ENCODE results near the gene GOSR1.
"Not testable (repeated sequence)": the region's sequence is repeated elsewhere in the genome, so short reads cannot be mapped to it uniquely, and the experiment has no call there.

Gene GOSR1

GRCh38 chr17:30506481-30506880, 29.3 kb downstream of the GOSR1 start:
- DNase-seq: no peak

DNA sequence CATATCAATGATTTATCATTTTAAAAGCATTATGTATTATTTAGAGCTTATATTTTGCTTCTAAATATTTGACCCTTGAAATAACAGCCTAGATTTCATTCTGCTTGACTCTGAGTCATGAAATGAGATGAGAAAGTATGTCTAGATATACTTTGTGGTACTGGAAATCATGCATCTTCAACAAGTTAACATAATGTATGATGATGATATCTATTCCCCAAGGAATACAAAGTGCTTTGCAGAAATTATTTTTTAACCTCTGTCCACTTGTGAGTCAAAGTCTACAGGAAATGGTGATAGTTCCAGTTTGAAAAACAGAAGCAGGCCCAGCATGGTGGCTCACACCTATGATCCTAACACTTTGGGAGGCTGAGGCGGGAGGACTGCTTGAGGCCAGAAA, 36.1 kb downstream of the GOSR1 start:
- DNase-seq: no peak

- no peak for DNase-seq
Observed at GRCh38 chr17:30514895-30515596, 37.8 kb downstream of the GOSR1 start.

GRCh38 chr17:30517786-30518185, 40.6 kb downstream of the GOSR1 start:
- no peak for DNase-seq

DNA sequence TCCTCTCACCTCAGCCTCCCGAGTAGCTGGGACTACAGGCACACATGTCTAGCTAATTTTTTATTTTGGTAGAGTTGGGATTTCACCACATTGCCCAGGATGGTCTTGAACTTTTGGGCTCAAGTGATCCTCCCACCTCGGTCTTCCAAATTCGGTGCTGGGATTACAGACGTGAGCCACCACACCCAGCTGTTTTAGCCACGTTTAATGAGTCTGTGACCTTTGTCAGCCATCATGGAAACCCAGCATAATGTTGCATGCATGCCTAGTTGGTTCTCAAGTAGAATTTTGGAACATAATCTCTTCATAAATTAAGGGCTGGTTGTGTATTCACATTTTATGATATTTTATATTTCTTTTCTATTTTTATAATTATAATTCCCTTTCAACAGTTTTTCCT, 42.0 kb downstream of the GOSR1 start:
- no peak for DNase-seq

GRCh38 chr17:30519707-30520106, 42.5 kb downstream of the GOSR1 start:
- DNase-seq: no peak

GRCh38 chr17:30520436-30520835, 43.2 kb downstream of the GOSR1 start:
- no peak for DNase-seq

- DNase-seq: no peak
Observed at GRCh38 chr17:30520882-30521281, 43.7 kb downstream of the GOSR1 start.

DNA sequence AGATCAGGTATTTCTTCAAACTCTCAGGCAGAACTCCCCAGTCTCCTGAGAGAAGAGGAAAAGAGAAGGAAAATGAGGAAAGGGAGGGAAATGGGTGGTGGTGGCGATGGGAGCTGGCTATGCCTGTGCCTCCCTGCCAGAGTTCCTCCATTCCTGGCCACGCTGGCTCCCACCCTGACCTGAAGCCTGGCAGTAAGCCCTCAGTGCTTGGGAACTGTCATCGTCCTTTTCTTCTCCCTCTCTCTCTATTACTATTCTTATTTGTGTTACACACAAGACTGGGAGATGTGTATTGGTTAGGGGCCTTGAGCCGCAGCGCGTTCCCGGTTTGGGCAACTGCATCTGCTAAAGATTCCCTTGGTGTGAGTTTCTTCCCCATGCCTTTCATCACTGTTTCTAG, 44.6 kb downstream of the GOSR1 start:
- DNase-seq: no peak

- not testable (repeated sequence) for DNase-seq
Observed at GRCh38 chr17:30523236-30523635, 46.0 kb downstream of the GOSR1 start.

GRCh38 chr17:30524847-30525246, 47.6 kb downstream of the GOSR1 start:
- no peak for DNase-seq

- DNase-seq: no peak
Observed at GRCh38 chr17:30526401-30526800, 49.2 kb downstream of the GOSR1 start.

GRCh38 chr17:30528701-30529100, 51.5 kb downstream of the GOSR1 start:
- DNase-seq: not testable (repeated sequence)

- DNase-seq: no peak
Observed at GRCh38 chr17:30530346-30531025, 53.3 kb downstream of the GOSR1 start.

- DNase-seq: no peak
Observed at GRCh38 chr17:30532871-30533270, 55.7 kb downstream of the GOSR1 start.

DNA sequence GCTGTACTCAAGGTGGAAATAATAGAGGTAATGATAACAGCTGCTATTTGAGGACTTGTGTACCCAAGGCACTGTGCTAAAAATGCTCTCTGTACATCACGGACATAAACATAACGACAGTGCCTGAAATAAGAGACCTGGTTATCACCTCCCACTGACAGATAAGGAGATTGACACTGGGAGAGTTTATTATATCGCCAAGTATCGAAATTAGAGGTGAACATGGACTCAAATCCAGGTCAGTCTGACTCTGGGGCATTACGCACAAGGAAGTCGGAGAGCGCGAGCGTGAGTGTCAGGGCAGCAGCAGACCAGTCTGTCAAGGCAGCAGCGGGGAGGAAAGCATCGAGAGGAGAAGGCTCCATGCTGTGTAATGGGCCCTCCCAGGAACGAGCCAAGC, 57.1 kb downstream of the GOSR1 start:
- DNase-seq: no peak

DNA sequence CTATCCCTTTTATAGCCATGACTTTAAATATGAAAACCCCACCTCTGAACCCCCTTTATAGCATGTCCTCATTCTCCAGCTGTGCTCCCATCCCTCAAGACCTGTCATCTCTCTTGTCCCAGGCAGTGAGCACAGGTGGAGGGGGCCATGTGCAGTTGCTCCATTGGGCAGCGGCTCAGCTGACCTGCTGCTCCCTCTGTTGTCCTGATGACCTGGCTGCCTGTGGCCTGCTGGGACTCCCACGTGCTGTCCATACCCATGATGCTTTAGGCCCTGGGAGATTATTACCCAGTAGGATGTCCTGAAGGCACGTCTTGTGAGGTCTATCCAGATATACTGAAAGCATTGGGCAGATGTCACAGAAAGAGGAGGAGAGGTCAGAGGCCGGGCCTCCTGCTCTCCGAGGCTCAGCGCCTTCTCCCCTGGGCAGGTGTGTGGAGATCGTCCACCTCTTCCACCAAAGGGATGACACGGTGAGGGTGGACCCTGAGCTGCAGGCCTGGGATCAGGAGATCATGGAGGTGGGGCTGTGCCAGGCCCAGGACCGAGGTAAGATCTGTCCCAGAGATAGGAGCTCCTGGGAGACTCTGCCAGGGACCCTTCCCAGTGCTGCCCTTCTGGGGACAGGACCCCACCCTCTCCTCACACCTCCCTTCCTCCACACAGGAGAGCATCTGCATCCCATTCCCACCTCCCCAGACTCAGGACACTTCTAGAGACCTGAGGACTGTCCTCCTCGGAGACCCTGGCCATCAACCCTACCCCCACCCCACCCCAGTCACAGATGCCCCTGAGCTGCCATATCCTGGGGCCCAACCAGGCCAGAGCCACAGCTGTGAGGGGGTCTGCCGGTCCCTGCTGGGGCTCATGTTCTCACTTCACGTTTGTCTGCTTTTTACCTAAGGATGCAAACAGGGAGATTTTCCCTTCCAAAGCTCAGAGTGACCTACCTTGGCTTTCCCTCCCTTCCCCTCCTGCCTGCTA, 58.0 kb downstream of the GOSR1 start:
- DNase-seq: no peak

- DNase-seq: not testable (repeated sequence)
Observed at GRCh38 chr17:30536846-30537245, 59.6 kb downstream of the GOSR1 start.

DNA sequence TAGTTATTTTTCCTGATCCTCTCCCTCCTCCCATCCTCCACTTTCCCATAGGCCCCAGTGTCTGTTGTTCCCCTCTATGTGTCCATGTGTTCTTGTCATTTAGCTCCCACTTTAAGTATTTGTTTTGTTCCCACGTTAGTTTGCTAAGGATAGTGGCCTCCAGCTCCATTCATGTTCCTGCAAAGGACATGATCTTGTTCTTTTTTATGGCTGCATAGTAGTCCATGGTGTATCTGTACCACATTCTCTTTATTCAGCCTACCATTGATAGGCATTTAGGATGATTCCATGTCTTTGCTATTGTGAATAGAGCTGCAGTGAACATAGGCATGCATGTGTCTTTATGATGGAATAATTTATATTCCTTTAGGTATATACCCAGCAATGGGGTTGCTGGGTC, 60.5 kb downstream of the GOSR1 start:
- not testable (repeated sequence) for DNase-seq

GRCh38 chr17:30541802-30542201, 64.6 kb downstream of the GOSR1 start:
- no peak for DNase-seq

DNA sequence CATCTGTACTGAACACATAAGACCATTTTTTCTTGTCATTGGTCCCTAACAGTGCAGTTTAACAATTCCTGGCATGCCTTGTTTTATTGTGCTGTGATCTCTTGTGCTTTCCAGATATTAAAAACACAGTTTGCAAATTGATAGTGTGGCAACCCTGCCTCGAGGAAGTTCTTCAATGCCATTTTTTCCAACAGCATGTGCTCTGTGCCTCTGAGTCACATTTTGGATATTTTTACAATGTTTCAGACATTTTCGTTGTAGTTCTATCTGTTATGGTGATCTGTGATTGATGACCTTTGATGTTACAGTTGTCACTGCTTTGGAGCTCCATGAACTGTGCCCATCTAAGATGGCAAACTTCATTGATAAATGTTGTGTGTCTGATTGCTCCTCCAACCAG, 66.2 kb downstream of the GOSR1 start:
- DNase-seq: no peak

- DNase-seq: no peak
Observed at GRCh38 chr17:30545024-30545423, 67.8 kb downstream of the GOSR1 start.

- DNase-seq: no peak
Observed at GRCh38 chr17:30547778-30548573, 70.8 kb downstream of the GOSR1 start.

All from right forelimb (tissue), 1 donor.